NCI-H446 treated with DMSO at 0.1 percent for 48 hours (cell line): ENCODE measurements around the gene LNPK.
A peak's percentile ranks its signal among the peaks of the same experiment; 100 is the strongest.
"Not testable (repeated sequence)": the region's sequence is repeated elsewhere in the genome, so short reads cannot be mapped to it uniquely, and the experiment has no call there.

Experiments
- DNase-seq: peaks from one replicate; lab custom pipeline; 2025; lab: John Stamatoyannopoulos, UW

LNPK gene

GRCh38 chr2:176001916-176002687 is at the start of gene LNPK:
TSS of gene LNPK (minus strand) at chr2:176002267. CDS start at chr2:175995584, 6,683 bp downstream.
- peak; percentile 78 for DNase-seq

GRCh38 chr2:176039375-176039774 is 37.3 kb upstream of the LNPK start:
- DNase-seq: no peak

GRCh38 chr2:176038694-176039093 is 36.6 kb upstream of the LNPK start:
- no peak for DNase-seq

GRCh38 chr2:176035013-176035691 is 33.1 kb upstream of the LNPK start:
- no peak for DNase-seq

- no peak for DNase-seq
Measured at GRCh38 chr2:176027806-176028205, 25.7 kb upstream of the LNPK start.

- no peak for DNase-seq
Measured at GRCh38 chr2:176025932-176026331, 23.9 kb upstream of the LNPK start.

GRCh38 chr2:176024083-176024482 is 22.0 kb upstream of the LNPK start:
- DNase-seq: no peak

- no peak for DNase-seq
Measured at GRCh38 chr2:176022048-176022447, 20.0 kb upstream of the LNPK start.

GRCh38 chr2:176020400-176020799 is 18.3 kb upstream of the LNPK start:
- no peak for DNase-seq

- DNase-seq: no peak
Measured at GRCh38 chr2:176018708-176019107, 16.6 kb upstream of the LNPK start.

- no peak for DNase-seq
Measured at GRCh38 chr2:176009445-176009844, 7.4 kb upstream of the LNPK start.

GRCh38 chr2:176004934-176005333 is 2.9 kb upstream of the LNPK start:
- no peak for DNase-seq

- no peak for DNase-seq
Measured at GRCh38 chr2:176003958-176004357, 1.9 kb upstream of the LNPK start.

GRCh38 chr2:176002688-176003210 is 682 bp upstream of the LNPK start:
- no peak for DNase-seq

- no peak for DNase-seq
Measured at GRCh38 chr2:176001281-176001915, 669 bp downstream of the LNPK start.

GRCh38 chr2:175999283-175999819 is 2.7 kb downstream of the LNPK start:
- DNase-seq: no peak

GRCh38 chr2:175990099-175990498 is 12.0 kb downstream of the LNPK start:
- no peak for DNase-seq

GRCh38 chr2:175987126-175987525 is 14.9 kb downstream of the LNPK start:
- not testable (repeated sequence) for DNase-seq

- DNase-seq: no peak
Measured at GRCh38 chr2:175984846-175985245, 17.2 kb downstream of the LNPK start.

- no peak for DNase-seq
Measured at GRCh38 chr2:175981551-175981950, 20.5 kb downstream of the LNPK start.

- DNase-seq: no peak
Measured at GRCh38 chr2:175976391-175977157, 25.5 kb downstream of the LNPK start.

GRCh38 chr2:175973373-175973772 is 28.7 kb downstream of the LNPK start:
- no peak for DNase-seq
